H4 (cell line): ENCODE data around the gene SPOPL. TPM values are rescaled to one million over a fixed set of nuclear protein-coding genes. Genes with fewer than 3 reads are reported as not detected.
"Not testable (repeated sequence)": the region's sequence is repeated elsewhere in the genome, so short reads cannot be mapped to it uniquely, and the experiment has no call there.

Experiments
- DNase-seq: peaks from one replicate; pipeline ENCODE4 v3.0.0-alpha.2; 2015; ENCODE audit warnings: low spot score
- total RNA-seq: library from RNA; depleted of rRNA; stranded (reverse); fragments of >200 nt; shearing (Covaris generic); gene quantifications from 2 replicates; pipeline ENCODE4 v1.2.3, GENCODE V29; 2014; rRNA removed

SPOPL gene
- 6.6 and 7.7 TPM in 2 replicates for total RNA-seq

DNA sequence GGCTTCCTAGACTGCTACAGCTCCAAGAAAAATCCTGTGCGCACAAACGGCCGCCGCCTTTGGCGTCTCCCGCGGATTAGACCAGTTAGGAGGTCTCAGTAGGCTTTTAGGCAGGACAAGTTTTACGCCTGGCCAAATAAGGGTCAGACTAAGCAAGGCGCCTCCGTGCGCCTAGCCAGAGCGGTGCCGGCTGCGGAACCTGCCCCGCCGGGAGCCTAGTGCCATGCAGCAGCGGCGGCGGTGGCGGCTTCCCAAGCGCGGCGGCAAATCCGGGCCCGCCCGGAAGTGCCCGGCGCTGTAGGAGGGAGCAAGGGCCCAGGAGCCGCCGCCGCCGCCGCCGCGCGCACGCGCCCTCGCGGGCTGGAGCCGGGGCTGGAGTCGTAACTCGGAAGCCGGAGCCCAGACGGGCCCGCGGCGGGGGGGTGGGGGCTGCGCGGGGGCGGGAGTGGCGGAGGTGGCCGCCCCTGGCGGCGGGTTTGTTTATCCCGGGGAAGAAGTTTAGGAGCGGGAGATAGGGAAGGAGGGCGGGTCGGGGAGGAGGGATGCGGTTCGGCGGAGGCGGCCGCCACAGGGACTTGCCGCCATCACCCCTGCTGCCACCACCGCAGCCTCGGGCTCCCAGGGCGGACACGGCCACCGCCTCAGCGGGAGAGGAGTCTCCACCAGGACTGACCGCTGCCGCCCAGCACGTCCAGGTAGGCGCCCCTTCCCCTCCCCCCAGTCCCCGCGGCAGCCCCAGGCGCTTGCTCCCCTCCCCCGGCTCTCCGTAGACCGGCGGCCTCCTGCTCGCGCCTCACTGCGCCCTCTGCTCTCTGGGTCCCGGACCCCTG, at the start of gene SPOPL:
Gene SPOPL (plus strand): TSS at position 346 of the 830 bp plus-strand sequence. CDS start 48,447 bp downstream, outside the sequence.
- peak; percentile 76 for DNase-seq

DNA sequence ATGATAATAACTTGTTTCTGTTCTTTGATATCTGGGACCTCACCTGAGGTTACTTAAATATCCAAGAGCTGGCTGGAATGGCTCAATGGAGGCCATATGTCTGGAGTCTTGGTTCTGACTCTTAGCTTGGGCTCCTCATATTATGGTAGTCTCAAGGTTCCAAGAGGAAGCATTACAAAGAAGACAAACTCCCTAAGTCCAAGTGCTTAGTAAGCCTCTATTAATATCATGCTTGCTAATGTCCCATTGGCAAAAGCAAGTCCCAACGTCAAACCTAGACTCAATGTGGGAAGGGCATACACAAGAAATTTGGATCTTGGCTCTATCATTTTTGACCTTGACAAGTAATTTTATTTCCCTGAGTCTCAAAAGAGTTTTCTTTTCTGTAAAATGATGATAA, 49.2 kb upstream of the SPOPL start:
- no peak for DNase-seq

DNA sequence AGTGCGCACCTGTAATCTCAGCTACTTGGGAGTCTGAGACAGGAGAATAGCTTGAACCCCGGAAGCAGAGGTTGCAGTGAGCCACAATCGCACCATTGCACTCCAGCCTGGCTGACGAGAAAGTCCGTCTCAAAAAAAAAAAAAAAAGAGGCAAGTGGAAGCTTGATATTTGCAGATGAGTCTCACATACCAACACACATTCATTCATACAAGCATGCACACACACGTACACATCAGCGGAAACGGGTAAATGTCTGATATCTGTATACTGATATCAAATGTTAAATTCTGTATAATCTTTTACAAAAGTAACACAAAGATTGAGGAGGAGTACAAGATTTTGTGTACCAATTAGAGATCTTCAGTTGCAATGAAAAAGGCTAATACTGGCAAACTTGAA, 47.8 kb upstream of the SPOPL start:
- no peak for DNase-seq

DNA sequence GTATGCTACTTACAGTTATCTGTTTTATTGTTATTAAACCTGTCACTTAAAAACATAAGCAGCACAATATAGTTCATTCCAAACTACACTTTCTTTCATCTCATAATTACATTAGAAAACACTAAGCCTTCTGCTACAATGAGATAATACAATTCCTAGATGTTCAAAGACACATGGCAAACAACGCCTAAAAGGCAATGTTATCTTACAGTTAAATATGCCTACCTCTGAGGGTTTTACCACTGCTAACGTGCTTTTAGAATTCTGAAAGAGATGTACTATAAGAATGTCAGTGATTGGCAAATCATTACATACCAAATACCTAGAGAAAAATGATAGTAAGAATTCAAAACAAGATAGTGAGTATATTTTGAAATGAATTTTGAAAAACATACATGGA, 46.8 kb upstream of the SPOPL start:
- DNase-seq: no peak

DNA sequence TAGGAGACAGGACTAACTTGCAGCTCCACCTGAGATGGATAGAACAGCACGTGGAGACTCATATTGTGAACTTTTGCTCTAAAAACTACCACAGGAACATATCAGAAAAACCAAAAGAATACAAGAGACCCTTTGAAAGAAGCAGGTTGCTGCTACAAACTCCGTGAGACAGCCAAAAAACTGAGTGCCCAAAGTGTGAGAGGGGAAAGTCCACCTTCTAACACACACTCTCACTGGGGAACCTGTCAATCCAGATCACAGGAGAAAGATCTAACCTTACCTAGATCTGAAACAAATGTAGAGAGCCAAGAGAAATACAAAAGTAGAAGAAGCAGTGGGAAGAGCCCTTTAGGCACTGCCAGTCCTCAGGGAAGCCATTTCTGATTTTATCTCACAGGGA, 46.3 kb upstream of the SPOPL start:
- no peak for DNase-seq

DNA sequence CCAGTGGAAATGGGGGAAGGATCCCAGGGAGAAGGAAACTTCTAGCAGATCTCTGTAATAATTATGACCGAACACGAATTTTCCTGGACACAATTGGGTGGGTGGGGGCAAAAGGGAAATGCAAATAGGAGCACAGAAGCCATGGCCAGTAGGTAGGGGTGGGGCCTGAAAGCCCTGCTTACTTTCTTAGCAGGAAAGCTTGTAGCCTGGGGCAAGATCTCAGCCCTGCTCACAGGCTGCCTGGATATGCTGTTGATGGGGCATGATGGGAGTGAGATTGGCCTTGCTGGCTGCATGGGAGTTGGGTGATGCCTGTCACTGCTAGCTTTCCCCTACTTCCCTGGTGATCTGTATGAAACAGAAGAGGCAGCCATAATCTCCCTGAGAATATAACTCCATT, 45.9 kb upstream of the SPOPL start:
- DNase-seq: no peak

DNA sequence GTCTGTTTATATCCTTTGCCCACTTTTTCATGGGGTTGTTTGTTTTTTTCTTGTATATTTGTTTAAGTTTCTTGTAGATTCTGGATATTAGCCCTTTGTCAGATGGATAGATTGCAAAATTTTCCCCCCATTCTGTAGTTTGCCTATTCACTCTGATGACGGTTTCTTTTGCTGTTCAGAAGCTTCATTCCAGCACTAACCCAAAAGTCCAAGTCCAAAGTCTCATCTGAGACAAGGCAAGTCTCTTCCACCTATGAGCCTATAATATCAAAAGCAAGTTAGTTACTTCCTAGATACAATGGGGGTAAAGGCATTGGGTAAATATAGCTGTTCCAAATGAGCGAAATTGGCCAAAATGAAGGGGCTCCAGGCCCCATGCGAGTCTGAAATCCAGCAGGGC, 38.9 kb upstream of the SPOPL start:
- not testable (repeated sequence) for DNase-seq

DNA sequence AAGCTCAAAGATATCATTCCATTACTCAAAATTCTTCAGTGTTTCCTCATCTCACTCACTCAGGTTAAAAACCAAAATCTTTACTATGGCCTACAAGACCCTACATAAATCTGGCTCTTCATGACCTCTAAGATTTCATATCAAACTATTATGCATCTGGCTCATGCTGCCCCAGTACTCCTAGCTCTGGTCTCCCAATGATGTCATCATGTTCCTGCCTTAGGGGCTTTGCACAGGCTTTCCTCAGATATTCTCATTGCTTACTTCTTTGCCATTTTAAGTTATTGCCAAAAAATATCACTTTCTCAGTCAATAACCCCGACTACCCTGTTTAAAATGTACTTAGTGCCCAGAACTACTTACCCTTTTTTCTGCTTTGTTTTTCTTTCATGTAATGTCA, 33.0 kb upstream of the SPOPL start:
- no peak for DNase-seq

DNA sequence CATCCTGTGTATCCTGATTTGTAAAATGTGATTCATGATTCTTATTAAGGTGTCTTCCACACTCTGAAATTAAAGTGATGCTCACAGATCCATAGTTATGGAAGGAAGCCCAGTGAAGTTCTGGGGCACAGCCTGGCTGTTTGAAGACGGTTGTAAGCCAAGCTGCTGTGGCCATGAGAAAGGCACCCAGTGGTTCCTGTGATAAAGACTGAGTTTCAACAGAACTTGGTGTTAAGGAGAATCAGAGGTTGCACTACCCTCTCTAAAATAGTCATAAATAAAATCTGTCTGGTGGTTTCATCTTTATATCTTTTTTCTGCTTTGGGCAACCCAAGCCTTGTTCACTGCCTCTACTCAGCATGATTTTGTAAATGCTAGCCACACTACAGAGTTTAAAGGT, 32.2 kb upstream of the SPOPL start:
- no peak for DNase-seq

DNA sequence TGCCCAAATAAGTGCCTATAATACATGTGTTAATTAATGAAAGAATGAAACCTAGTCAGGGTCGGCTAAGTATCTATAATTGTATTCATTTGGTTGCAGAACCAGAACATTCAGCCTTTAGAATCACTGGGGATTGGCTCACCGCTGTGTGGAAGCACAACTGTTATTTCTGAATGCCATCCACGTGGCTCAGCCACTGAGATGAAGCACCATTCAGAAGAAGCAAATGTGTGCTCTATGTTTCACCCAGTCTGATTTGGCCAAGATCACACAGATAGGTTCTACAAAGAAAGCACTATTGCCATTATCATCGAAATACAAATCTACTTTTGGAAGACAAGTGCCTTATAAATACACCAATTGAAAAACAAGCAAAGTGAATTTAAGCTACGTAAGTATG, 30.6 kb upstream of the SPOPL start:
- no peak for DNase-seq

DNA sequence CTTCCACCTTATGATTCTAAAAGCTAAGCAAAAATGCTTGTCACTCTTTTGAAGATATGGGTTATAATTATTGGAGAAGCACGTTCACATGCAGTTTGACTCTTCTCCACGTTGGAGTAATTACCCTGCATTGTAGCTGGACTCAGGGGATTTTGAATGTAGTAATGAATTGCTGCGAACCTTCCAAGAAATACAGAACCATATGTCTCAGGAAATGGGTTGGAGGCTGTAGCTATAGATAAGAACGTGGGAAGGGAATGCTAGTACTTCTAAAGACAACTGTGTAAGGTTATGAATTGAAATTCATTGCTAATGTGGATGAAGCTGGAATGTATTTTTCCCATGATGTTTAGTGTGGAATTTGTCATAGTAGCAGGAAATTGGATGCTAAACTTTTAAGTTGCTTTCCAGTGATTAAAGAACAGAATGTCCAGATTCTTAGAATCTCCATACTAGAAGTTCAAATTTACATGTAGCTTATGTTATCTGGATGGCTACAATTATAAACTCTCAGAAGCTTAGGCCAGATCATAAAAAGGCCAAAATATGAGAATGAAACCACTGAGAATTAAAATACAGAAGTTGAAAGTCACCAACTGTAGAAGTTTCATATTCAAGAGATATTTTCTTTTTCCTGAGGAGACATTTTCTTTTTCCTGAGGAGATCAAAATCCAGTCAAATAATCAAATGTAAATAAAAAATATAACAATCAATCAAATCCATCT, 27.3 kb upstream of the SPOPL start:
- no peak for DNase-seq

DNA sequence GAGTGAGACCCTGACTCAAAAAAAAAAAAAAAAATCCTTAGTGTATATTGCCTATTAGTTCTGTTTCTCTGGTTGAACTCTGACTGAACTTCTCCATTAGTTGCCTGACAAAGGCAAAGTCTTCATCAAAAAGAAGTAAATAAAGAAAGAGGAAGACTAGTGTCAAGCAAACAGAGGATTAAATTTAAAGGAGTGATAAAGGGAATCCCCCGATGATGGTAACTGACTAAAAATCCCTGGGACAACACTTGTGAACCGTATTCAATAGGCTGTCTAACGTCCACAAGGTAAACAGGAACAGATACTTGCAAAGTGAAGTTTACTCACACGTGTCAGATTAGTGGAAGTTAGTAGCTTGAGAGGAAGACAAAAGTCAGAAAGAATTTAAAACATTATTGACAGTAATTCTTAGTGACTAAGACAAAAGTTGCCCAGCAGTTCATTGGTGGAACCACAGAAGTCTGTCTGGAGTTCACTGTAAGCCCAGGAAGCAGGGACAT, 26.2 kb upstream of the SPOPL start:
- DNase-seq: no peak

DNA sequence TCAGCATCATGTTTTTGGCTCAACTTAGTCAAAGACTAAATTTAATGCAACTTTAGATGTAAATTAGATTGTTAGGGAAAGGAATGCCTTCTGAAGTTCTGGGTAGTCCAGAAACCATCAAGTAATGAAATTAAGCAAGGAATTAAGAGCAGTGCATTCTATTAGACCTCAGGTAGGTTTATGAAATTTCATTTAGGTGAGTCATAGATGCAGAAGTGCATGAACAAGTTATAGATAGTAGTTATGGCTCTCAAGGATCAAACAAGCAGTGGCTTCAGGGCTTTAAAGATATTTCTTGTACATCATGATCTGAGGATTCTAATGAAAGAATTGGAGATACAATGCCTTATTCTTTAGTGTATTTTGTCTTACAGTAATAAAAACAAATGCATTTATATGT, 25.4 kb upstream of the SPOPL start:
- DNase-seq: no peak

DNA sequence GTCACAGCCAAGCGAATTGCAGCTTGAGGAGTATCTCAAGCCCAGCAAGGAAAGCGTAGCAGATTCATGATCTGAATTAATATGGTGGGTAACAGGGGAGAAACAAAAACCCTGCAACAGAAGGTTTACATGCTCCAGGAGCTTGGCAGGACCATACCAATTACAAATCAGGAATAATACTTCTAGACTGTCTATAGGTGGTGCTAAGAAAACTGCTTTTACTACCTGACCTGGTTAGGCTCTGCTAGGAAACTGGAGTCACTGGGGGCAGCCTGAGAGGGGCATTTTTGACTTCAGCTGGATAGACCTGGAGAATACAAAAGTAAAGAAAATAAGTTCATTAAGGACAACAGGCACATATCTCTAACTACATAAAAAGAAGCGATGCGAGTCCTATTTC, 24.6 kb upstream of the SPOPL start:
- DNase-seq: no peak

DNA sequence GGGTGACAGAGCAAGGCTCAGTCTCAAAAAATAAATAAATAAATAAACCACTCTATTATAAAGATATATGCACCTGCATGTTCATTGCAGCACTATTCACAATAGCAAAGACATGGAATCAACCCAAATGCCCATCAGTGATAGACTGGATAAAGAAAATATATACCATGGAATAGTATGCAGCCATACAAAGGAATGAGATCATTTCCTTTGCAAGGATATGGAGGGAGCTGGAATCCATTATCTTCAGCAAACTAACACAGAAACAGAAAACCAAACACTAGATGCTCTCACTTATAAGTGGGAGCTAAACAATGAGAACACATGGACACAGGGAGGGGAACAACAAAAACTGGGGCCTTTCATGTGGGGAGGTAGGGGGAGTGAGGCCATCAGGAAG, 18.8 kb upstream of the SPOPL start:
- DNase-seq: not testable (repeated sequence)

DNA sequence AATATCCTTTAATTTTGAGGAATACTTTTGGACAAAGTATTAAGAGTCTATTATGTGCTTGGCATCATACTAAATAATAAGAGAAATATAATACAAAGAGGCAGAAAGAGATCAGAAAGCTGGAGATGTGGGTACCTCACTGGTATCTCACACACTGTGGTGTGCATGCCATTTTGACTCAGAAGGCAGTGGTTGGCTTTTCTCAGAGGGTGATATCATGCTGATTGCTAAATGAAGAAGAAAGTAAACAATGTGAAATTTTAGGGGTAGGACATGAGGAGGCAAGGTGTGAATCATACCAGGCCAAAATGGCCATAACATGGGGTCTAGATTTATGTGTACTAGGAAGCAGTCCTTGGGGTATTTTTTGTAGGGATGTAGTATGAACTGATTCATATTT, 16.6 kb upstream of the SPOPL start:
- no peak for DNase-seq

DNA sequence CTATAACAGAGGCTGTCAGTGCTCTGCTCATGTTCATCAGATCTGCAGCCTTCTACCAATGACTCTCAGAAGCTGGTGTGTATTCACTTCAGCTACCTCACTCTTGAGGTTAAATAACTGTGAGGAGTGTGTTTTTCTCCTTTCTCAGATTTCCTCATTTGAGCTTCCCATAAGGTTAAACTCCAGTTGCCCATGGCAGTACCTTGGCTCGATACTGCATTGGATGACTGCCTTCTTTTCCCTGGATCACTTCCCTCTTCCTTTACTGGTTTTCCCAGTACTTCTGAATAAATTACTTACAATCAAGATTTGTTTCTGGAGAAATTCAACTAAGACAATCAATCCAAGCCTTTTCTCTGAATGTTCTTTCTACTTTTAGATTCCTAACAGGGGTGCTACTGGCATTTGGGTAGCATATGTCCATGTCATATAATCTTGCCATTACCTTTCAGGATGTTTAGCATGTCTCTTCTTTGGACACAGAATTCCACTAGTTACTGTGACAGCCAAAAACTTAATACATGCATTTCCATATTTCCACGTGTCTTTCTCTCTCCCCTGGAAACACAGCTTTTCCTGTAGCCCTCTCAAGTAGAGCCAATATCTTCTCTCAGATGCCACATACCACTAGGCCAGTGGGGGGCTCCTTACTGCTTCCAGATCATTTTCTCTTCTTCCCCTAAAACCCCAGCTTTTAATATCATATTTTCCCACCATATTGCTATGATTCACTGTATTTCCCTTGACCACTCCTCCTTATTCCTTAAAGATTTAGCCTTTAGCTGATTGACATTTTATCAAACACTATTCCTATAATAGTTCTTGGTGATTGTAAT, 15.0 kb upstream of the SPOPL start:
- no peak for DNase-seq

DNA sequence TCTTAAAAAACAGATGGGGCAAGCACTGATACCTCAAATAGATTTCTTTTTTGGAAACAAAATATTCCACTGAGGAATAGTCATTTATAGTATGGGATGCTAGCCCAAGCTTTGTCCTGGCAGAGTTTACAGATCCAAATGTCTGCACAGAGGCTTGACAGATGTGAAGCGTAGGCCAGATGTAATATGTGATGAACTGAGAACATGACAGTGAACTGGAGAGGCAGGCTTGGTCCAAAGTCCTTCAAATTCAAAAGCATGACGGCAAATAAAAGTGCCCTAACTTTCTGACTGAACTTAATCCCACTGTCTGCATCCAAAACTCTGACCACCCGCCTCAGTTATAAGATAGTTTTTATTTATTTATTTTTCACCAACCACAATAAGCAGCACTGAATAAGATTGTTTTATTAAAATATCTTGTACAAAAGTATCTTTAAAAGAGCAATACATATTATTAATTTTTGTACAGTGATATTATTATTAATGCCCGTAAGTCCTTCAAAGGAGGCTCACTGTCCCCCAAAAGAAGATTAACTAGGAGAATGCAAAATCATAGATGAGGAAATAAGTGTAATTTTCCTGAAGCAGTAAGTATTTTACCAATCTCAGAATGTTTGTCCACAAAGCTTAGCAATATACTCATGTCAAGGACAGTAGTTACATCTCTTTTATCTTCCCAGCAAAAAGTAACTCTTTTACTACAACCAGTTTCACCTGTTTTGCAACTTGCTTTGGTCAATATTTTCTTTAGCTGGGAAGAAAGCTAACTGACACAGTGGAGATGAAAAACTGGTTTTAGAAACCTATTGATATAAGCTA, 10.7 kb upstream of the SPOPL start:
- no peak for DNase-seq

DNA sequence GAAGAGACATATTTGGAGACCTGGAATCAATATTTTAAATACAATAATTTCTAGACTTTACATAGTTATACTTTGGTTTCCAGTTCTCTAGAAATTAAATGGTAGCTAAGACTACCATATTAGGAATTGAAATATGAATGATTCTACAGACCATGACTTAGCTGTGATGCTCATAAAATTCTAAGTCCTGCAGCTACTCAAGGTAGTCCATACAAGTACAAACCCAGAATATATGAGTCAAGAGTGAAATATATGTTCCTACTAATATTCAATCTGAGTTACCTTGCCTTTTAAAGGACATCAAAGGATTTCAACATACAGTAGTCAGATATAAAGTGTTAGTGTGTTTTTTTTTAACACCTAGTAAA, 10.1 kb upstream of the SPOPL start:
- no peak for DNase-seq

DNA sequence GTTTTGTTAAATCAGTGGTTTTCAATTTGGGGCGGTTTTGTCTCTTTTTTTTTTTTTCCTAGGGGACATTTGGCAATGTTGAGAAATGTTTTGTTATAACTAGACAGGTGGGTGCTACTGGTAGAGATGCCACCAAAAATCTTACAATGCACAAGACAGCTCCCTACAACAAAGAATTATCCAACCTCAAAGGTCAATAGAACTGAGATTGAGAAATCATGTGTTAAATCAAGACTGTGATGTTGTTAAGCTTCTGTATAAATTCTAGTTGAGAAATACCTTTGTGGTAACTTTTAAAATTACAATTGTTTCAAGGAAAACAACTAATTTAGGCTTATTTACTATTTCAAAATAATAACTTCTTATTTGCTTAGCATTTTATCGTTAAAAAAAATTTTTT, 9.4 kb upstream of the SPOPL start:
- no peak for DNase-seq

DNA sequence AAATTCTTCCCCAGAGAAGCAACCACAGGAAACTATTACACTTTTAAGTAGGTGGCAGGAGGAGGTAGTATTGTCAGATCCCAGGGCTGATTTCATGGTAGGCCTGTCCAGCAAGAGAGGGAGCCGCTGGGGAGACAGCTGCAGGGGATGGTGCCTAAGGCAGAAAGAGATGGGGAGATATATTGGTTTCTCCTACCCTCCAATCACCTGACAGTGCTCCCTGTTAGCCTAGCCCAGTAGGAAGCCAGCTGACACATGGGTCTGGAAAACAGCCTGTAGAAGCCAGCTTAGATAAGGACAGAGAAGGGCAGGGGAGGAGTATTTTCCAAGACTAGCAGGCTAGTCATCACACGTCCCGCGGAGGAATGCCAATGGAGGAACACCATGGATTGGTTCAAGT, 8.2 kb upstream of the SPOPL start:
- DNase-seq: no peak
